ENCODE measurements around the gene LRCH4. TPM values are rescaled to one million over a fixed set of nuclear protein-coding genes. Genes with fewer than 3 reads are reported as not detected.

LRCH4 gene
- total and polyA plus RNA-seq, 2 of the 8 experiments (the other 6 are each of a cell fraction or from before 2014, with no cell fraction given): 15.5 to 36.6 TPM

GRCh38 chr7:100577103-100577502 is 8.8 kb downstream of the LRCH4 start (continued):
- TF ChIP-seq ATF3 (IDR thresholded peaks at IDR 0.05; ENCODE audit: insufficient read depth, low read depth, low read length) (no peak), SUZ12 (IDR thresholded peaks at IDR 0.05; ENCODE audit: low read length) (no peak), SP2 (IDR thresholded peaks at IDR 0.05; ENCODE audit: low read length) (no peak), CTBP2 (IDR thresholded peaks at IDR 0.05; ENCODE audit: borderline replicate concordance, insufficient read depth, insufficient read length, low read length) (no peak), POLR2A (IDR thresholded peaks at IDR 0.05; ENCODE audit: control extremely low read depth in 1 of 2, low read depth in 2 of 2, low read length in 2 of 2) (no peak), MAX (IDR thresholded peaks at IDR 0.05) (no peak), POLR2AphosphoS5 (IDR thresholded peaks at IDR 0.05; ENCODE audit: low read depth, low read length) (no peak), KDM1A (IDR thresholded peaks at IDR 0.05; ENCODE audit: borderline replicate concordance, low read length) (no peak), BACH1 (IDR thresholded peaks at IDR 0.05; ENCODE audit: low read length) (no peak)

All from H1 (cell line).